ENCODE results near the gene APOM.

The APOM gene

DNA sequence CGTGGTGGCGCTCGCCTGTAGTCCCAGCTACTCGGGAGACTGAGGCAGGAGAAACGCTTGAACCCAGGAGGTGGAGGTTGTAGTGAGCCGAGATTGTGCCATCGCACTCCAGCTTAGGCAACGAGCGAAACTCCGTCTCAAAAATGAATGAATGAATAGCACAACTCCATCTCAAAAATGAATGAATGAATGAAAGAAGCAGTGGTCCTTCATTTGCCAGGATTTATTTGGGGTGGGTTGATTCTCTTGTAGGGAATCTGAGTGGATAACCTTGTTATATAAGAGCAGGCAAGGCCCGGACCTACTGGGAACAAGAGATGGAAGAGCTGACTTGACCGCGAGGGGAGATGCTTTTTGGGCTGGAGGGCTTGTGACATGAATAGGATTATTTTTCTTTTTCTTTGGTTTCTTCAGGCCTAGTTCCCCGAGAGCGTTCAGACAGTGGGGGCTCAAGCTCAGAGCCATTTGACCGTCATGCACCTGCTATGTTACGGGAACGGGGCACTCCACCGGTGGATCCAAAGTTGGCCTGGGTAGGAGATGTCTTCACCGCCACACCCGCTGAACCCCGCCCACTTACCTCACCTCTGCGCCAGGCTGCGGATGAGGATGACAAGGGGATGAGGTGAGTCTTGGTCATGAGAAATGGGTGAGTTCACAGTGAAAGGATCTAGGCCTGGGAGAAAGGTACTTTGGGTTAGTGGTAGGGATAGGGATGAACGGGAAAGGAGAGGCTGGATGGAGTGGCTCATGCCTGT is 25.3 kb upstream of the APOM start:
- in situ Hi-C loops (cut with MboI; ENCODE audit: low sequenced_read_pairs), result no loop called here

DNA sequence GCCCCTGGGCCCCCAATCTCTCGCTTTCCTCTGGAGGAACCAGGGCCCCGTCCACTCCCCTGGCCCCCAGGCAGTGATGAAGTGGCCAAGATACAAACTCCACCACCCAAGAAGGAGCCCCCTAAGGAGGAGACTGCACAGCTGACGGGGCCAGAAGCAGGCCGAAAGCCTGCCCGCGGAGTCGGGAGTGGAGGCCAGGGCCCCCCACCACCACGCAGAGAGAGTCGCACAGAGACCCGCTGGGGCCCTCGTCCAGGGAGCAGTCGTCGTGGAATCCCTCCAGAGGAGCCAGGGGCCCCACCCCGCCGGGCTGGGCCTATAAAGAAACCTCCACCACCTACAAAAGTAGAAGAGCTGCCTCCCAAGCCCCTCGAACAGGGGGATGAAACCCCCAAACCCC is 24.5 kb upstream of the APOM start:
- in situ Hi-C loops (cut with MboI; ENCODE audit: low sequenced_read_pairs), result no loop called here

GRCh38 chr6:31631681-31632278 is 23.9 kb upstream of the APOM start:
- in situ Hi-C loops (cut with MboI; ENCODE audit: low sequenced_read_pairs), result no loop called here

DNA sequence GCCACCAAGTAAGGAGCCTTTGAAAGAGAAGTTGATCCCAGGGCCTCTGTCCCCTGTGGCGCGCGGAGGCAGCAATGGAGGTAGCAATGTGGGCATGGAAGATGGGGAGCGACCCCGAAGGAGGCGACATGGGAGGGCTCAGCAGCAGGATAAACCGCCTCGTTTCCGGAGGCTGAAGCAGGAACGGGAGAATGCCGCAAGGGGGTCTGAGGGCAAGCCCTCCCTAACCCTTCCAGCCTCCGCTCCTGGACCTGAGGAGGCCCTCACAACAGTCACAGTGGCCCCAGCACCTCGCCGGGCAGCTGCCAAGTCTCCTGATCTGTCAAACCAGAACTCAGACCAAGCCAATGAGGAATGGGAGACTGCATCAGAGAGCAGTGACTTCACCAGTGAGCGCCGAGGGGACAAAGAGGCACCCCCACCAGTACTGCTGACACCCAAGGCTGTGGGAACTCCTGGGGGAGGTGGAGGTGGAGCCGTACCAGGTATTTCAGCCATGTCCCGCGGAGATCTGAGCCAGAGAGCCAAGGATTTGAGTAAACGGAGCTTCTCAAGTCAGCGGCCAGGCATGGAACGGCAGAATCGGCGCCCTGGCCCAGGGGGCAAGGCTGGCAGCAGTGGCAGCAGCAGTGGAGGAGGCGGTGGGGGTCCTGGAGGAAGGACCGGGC is 23.3 kb upstream of the APOM start:
- in situ Hi-C loops (cut with MboI; ENCODE audit: low sequenced_read_pairs), result no loop called here

GRCh38 chr6:31633447-31633846 is 22.2 kb upstream of the APOM start:
- in situ Hi-C loops (cut with MboI; ENCODE audit: low sequenced_read_pairs), result no loop called here

DNA sequence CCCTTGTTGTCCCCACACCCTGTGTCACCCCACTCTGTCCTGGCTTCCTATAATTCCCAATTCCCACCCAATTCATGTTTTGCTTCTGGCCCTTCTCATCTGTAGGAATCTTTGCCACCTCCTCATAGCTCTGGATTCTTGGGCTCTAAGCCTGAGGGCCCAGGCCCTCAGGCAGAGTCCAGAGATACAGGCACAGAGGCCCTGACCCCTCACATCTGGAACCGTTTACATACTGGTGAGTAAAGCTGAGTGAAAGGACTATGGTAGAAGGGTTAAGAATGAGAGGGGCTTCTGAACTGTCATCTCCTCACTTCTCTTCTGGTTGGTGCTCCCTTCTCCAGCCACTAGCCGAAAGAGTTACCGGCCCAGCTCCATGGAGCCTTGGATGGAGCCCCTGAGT is 21.6 kb upstream of the APOM start:
- in situ Hi-C loops (cut with MboI; ENCODE audit: low sequenced_read_pairs), result no loop called here

- in situ Hi-C loops (cut with MboI; ENCODE audit: low sequenced_read_pairs), result no loop called here
Measured at GRCh38 chr6:31634969-31635575, 20.6 kb upstream of the APOM start.

DNA sequence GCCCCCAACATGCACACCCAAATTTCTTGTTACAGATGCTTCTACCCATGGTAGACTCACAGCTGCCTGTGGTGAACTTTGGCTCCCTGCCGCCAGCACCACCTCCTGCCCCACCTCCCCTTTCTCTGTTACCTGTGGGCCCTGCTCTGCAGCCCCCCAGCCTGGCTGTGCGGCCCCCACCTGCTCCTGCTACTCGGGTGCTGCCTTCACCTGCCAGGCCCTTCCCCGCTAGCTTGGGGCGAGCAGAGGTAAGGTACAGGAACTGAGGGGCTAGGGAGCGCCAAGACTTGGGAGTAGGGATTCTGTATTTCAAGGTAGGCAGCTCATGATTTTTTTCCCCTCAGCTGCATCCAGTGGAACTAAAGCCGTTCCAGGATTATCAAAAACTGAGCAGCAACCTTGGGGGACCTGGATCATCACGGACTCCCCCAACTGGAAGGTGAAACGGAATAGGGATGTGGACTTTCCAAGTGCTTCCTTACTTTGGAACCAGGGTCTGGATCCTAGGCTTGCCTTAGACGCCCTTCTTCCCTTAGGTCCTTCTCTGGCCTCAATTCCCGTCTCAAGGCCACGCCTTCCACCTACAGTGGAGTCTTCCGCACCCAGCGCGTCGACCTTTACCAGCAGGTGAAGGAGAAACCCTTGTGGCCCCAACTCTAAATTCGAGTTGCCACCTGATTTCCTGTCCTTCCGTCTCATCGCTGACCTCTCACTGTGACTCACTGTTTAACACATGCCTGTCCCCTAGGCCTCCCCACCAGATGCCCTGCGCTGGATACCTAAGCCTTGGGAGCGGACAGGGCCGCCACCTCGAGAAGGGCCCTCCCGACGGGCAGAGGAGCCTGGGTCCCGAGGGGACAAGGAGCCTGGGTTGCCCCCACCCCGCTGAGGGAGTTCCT is 18.7 kb upstream of the APOM start:
- in situ Hi-C loops (cut with MboI; ENCODE audit: low sequenced_read_pairs), result no loop called here

DNA sequence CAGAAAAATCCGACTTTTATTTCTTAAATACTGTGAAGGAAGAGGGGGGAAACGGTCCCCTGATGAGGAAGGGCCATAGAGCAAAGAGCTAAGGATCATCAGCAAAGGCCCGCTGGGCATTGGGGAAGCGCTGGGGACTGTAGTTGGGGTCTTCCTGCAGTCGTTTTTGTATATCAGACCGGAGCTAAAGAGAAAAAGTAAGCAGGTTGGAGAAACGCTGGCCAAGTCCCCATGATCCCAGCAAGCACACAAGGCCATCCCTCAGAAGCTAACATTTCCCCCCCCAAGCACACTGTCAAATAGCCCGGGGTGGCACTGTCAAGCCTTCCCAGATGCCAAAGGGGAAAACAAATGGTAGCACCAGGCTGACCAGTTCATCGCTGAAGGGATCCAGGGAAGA is 16.7 kb upstream of the APOM start:
- in situ Hi-C loops (cut with MboI; ENCODE audit: low sequenced_read_pairs), result no loop called here

DNA sequence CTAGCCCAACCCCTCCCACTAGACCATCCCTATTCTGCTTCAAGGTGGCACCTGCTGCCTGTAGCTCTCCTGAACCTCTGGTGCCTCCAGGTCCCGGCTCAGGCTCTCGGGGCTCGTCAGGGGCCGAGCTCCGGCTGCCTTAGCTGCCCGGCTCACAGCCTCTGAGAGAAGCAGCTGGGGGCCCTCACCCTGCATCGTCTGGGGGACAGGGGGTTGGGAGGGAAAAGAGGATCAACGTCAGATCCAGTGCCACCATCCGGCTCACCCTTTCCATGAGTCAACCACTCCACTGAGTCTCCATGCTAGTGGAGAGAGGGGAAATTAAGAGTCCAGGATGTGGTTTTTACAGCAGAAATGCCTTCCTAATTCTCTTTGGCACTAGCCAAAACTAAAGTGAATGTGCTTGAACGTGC is 16.2 kb upstream of the APOM start:
- in situ Hi-C loops (cut with MboI; ENCODE audit: low sequenced_read_pairs), result no loop called here

DNA sequence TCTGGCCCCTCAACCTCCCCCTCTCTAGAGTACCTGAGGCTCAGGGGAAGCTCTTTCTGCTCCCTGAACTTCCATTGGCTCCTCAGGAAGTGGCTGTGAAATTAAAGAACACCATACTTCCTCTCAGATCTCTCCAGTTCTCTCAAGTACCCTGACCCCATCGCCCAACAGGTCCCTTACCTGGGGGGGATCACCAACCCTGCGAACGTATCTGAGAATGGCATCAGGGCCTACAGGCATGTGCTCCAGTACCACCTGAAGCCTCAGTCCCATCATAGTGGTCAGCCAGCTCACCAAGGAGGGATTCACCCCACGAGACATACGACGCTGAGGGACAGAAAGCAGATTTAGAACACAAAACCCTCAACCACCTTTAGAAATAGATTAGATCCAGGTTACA is 15.1 kb upstream of the APOM start:
- in situ Hi-C loops (cut with MboI; ENCODE audit: low sequenced_read_pairs), result no loop called here

GRCh38 chr6:31641370-31641769 is 14.3 kb upstream of the APOM start:
- in situ Hi-C loops (cut with MboI; ENCODE audit: low sequenced_read_pairs), result no loop called here

- in situ Hi-C loops (cut with MboI; ENCODE audit: low sequenced_read_pairs), result no loop called here
Measured at GRCh38 chr6:31642798-31643570, 12.7 kb upstream of the APOM start.

GRCh38 chr6:31643818-31644454 is 11.8 kb upstream of the APOM start:
- in situ Hi-C loops (cut with MboI; ENCODE audit: low sequenced_read_pairs), result no loop called here

DNA sequence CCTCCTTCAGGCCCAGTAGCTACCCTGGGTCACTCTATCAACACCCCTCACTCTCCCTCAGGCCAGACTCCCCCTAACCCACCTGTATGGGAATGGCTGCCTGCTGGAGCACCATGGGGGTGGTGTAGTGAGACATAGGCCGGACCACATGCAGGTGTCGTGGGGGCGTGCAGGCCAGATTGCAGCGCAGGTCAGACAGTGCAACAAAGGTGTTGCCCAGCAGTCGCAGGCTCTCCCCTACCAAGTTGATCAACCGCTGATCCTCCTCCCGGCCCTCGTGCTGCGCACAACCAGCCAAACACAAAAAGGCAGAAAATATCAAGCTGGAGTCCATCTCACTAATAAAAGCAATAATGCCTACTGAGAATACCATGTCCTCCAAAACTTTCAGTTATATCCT is 10.4 kb upstream of the APOM start:
- in situ Hi-C loops (cut with MboI; ENCODE audit: low sequenced_read_pairs), result no loop called here

GRCh38 chr6:31651602-31652191 is 4.0 kb upstream of the APOM start:
- in situ Hi-C loops (cut with MboI; ENCODE audit: low sequenced_read_pairs), result loop anchor here (25.0 kb wide), 1 partner anchor 311 kb away; the partner anchor contains the start of genes DXO, NELFE and SKIC2

DNA sequence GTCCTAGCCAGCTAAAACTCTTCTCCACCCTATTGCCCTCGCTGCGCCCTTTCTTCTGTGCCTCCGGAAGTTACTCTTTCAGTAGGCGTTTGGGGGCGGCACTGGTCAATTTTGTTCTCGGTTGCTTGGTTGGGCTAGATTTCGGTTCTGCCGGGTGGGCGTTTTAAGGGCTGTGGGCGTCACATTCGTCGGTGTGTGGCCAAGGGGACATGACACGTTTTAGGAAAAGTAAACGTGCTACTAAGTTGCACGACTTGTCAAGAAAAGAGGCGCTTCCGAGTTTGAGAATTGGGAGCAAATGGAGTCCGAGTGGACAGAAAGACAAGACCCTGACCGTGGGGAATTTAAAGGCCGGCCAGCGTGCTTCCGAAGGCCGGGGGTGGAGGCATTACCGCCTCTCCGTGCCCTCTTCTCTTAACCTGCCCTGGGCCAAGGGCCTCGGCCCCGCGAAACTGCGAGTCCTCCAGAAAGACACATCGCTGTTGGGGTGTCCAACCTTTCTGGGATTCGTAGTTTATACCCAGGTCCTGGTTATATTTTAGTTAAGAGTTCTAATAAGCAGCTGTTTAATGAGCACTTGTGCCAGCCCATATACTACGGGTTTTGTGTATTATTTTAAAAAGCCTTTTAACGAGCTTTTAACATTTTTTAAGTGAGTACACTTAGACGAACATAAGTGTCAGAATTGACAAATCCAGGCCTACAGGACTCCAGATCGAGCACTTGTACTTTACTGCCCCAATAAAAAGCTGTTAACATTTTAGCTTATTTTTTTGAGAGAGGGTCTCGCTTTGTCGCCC is 2.6 kb upstream of the APOM start:
- in situ Hi-C loops (cut with MboI; ENCODE audit: low sequenced_read_pairs), result loop anchor here (25.0 kb wide), 1 partner anchor 309 kb away; the partner anchor contains the start of genes DXO, NELFE and SKIC2
